A673 (cell line): ENCODE results near the gene PCK1.

Experiments used
- EZH2 ChIP-seq: fragments of 200-600 bp; sonication (generic); IDR thresholded peaks from 2 replicates; pipeline ENCODE4 v1.6.1; 2017; ENCODE audit warnings: borderline replicate concordance, low read depth, mild to moderate bottlenecking, mixed read lengths, antibody characterized with exemption, low read length; ENCODE audit not compliant: poor library complexity, severe bottlenecking
- TF ChIP-seq, protein P1 (sequence below): fragments of 300-800, 200-600 bp; sonication (generic); conservative IDR thresholded peaks from 2 replicates; pipeline ENCODE4 v1.5.1; 2017; ENCODE audit warnings: low read depth, mild to moderate bottlenecking, antibody characterized with exemption, low read length, moderate library complexity, mixed read lengths

DNA sequence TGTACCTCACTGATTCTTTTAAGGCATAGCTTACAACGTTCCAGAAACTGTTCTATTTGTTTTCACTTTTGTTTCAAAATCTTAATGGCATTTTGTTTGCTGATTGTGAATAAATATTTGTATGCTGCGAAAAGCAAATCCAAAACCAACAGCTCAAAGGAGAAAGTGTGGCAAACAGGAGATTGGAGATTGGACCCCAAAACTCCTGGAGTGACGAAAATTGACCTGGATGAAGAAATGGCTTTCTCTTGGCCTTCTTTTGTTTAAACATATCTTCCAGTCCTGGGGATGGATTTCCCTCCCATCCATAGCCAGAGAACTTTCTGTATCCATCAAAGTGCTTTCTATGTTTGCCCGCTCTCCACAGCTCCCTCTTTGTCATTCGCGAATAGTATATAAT lies 33.2 kb upstream of the PCK1 start:
- TF ChIP-seq, protein P1, sequence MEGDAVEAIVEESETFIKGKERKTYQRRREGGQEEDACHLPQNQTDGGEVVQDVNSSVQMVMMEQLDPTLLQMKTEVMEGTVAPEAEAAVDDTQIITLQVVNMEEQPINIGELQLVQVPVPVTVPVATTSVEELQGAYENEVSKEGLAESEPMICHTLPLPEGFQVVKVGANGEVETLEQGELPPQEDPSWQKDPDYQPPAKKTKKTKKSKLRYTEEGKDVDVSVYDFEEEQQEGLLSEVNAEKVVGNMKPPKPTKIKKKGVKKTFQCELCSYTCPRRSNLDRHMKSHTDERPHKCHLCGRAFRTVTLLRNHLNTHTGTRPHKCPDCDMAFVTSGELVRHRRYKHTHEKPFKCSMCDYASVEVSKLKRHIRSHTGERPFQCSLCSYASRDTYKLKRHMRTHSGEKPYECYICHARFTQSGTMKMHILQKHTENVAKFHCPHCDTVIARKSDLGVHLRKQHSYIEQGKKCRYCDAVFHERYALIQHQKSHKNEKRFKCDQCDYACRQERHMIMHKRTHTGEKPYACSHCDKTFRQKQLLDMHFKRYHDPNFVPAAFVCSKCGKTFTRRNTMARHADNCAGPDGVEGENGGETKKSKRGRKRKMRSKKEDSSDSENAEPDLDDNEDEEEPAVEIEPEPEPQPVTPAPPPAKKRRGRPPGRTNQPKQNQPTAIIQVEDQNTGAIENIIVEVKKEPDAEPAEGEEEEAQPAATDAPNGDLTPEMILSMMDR = no peak
- TF ChIP-seq EZH2 = no peak
